Activated CD4-positive, alpha-beta T cell treated with anti-CD3 and anti-CD28 coated beads, Interleukin-2, amount 50 U/mL, for 48 hours (primary cell): ENCODE measurements around the gene DENND1B.
"Not testable (repeated sequence)": the region's sequence is repeated elsewhere in the genome, so short reads cannot be mapped to it uniquely, and the experiment has no call there.

Experiments used
- DNase-seq, 2 experiments: peaks; one replicate each; pipeline ENCODE4 v3.0.0-alpha.2; 2020

The DENND1B gene

DNA sequence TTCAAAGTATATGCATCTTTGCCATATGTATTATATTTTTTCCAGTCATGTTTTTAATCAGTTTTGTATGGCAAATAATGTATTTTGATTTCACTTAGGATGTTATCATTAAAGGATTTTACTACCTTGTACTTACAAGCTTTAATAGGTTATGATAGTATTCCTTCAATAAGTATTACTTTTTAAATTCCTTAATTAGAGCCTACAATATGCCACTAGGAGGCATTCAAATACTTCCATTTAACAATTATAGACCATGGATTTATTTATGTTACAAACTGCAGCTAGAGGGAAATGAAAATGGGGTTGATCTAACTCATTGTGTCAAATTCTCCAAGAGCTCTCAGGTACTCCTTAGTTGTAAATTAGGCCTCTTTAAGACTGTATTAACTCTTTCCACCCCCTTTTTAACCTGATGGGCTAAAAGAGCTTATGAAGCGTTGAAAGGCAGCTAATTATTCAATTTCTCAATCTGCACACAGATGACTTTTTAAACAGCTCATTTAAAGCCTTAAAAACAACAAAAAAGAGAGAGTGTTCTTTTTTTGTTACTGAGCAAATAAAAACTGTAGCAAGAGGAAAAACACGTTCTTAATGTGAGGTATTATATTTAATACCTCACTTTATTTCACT is 156.2 kb downstream of the DENND1B start:
- no peak for DNase-seq

DNA sequence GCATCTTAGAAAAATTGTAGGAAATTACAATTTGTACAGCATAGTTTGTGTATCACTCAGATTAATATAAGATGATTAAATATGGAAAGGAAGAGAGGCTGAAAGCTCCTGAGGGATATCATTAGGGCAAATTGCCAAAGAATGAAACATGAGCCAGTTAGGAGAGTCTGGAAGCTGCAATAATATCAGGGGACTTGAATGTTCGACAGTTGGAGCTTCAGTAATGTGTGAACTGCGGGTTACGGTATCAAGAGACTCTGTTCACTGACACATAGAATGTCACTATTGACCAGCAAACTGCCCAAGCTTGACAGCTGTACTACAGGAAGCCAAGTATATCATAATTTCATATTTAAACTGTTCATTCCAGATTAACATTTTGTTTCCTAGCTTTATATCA is 157.2 kb downstream of the DENND1B start:
- DNase-seq: no peak

DNA sequence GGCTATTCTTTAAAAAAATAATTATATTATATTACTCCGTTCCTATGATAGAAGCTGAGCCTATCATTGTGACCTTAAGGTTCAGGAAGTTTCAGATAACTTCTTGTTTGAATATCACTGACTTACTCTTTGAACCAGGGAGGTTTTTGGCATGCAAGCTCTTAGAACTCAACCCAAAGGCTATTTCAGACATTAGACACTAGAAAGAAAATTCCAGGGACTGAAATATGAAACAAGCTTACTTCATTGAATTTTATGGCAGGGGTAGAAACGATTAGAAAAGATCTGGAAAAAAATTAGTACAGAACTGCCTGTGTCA is 159.6 kb downstream of the DENND1B start:
- DNase-seq: no peak

DNA sequence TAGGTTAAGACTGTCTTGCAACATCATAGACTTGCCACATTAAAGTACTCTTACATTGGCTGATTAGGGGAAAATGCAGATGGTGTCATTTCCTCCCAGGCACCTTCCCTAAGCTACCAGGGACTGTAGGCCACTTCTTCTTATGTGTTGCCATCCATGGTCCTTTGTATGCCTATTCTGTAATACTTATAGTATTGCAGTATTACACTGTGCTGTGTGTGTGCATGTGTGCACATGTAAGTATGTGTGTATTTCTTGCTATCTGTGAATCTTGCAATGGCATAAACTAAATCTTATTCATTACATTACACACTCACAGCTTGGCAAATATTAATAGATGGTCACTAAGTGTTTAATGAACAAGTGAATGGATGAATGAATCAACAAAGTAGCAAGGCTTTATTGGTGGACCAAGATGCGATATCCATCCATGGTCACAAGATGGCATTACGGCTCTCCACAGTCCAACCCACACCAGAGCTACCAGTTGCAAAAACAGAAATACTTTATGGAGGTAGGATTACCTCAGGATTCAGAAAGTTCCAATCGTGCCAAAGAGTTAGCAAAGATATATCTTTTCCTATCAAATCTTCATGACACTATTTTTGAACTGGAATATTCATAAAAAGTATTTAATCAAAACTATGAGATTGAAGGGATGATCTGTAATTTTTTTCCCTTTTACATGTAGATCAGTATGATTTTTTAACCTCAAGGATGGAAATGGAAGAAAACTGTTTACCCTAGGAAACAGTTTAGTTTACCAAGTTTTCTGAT is 160.2 kb downstream of the DENND1B start:
- peak in 1 of 2 experiments; percentile 20 for DNase-seq

DNA sequence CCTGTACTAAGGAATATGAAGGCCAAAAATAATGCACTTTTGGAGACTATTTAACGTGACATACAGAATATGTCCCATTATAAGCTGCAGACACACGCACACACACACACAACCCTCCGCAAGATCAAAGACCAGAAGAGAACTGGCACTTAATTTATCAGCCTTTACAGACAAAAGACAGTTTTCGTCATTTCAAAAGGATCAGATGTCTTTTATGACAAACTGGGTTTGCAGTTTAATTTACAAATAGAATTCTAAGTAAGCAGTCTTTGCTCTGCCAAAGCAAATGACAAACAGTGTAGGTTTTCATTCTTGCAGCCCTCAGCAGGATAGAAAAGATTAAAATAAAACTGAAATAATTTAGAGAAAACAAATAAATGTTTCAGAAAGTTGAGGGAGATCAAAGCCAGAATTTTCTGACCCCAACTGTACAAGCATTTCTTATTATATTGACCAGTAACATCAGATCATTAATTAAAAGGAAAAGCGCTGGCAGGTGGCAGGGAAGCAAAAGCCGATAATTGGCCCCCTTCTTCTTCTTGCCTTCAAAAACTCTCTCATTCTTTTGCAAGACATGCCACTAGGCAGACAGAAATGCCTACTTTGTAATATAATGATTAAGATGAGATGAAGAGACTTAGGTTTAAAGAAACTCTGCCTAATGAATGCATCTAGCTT is 169.0 kb downstream of the DENND1B start:
- no peak for DNase-seq

DNA sequence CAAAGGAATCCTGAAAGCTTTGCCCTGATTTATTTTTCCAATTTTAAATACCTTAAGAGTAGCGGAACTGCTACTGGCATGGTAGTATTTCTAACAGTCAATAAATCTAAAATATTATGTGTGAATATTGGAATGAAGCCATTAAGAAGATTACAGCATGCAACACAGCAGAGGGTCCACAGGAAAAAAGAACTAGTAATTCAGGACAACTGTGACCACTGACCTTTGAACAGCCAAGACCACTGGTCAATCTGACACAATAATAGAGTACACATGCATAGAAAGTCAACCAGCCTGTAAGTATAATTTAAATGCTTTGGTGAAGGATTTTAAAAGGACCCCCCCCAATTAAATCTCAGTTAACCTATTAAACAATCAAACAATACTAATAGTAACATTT is 171.0 kb downstream of the DENND1B start:
- no peak for DNase-seq

DNA sequence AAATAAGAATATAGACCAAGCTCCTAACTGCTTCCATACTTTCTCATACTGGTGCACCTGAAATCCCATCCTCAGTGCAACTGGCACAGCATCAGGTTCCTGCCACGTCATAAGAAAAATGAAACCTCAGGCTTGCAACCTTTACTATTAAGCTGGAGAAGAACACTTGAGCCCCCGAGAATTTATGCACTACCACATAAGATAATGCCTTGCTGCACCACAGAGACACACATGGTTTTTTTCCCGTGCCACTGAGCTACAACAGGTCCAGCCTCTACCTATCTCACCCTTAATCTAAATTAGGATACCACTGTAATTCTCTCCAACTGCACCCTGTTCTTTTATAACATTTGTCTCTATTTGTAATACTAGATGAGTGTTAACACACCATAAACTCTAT is 174.5 kb downstream of the DENND1B start:
- DNase-seq: no peak

DNA sequence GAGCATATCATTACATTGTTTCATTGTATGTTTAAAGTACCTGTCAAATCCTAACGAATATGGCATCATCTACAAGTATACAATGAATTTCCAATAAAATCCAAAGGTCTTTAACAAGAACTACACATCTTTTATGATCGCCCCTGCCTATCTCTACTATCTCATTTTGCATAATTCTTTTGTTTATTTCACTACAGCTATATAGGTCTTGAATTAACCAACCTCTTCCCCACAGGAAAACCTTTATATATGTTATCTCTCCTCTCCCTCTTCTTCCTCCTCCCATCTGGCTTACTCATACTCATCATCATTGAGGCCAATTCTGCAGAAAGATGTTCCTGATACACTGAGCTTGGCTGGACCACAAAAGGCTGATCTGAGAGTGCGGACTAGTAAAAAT is 175.5 kb downstream of the DENND1B start:
- no peak for DNase-seq

DNA sequence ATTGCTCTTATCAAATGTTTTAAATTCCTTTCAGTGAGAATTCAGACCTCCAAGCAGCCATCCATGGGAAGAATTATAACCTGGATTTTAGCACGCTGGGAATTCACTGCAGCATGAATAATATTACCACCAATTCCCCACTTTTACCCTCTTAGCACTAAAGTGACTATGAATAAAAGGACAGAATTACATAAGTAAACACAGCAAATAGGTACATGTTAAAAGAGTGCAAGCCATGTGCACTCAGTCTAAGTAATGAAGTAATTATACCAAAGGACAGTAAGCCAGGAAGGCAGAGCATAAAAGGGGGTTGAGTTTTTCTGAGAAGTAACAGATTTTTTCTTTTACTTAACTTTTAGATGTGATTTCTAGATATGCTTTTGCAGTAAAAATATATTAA is 176.3 kb downstream of the DENND1B start:
- DNase-seq: no peak

DNA sequence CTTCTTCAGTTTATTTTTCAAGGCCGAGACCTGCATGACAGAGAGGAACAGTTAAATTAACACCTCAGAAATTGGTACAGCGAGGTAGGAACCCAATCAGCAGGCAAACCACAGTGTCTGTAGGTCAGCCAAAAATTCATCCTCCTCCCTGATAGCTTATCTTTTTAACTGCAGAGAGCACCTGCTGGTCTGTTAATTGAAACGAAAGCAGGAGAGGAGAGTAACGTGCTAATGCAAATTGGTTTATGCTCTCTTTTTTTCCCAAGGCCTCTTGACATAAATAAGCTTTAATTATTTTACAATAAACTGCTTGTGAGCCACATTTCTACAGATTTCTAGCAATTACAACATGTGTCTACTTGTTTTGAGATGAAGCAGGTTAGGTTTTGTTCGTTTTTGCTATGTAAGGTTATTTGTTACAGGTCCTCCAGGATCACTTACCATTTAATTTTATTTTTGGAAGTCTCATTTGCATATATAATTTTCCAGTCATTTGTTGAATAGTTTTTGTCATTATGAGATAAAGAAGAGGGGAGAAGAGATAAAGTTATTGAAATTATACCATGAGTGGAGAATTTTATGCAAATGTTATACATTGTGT is 179.9 kb downstream of the DENND1B start:
- DNase-seq: no peak

DNA sequence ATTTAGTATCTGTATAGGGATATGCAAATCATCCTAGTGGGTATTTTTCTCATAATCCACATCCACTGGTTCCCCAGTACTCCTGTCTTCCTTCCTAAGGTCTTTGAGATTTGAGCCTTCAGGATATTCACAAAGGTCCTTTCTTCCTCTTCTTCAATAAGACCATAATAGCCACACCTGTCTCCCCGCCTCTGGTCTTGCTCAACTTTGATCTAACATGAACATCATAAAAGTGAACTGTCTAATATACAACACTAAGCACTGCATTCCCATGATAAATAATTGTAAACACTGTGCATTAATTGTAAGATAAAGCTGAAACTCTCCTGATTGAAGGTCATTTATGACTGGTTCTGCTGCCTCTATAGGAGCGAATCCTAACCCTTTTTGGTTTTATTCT is 184.6 kb downstream of the DENND1B start:
- DNase-seq: no peak

DNA sequence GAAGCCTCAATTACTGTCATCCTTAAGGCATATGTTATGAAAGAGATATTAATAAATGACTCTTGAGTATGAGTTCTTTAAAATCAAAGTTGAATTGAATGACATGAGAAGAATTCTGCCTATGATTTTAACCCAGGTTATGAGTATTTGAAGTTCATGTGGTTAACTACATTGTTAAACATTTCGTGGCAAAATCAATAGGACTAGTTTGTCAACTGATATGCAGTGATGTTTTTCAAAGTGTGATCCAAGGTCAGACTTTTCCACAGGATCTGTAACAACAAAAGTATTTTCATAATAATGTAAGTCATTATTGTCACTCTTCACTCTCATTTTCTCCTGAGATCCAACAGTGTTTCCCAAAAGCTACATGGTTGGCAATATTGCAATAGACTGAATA is 189.5 kb downstream of the DENND1B start:
- DNase-seq: no peak

DNA sequence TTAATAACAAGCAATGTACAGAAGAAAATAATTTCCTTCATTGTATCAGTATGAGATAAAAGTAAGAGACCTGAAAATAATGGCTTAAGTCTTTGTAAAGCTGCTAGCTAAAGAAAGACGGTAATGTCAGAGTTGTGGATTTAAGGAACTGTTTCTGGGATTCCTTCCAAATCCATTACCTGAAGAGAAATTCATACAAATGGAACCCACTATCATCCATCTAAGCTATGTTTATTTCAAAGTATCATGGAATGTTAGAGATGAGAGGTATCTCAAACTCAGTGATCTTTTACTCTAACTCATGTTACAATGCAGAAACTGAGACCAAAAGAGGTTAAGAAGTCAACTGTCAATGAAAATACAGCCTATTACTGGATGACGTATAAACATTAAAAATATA is 197.7 kb downstream of the DENND1B start:
- DNase-seq: no peak

DNA sequence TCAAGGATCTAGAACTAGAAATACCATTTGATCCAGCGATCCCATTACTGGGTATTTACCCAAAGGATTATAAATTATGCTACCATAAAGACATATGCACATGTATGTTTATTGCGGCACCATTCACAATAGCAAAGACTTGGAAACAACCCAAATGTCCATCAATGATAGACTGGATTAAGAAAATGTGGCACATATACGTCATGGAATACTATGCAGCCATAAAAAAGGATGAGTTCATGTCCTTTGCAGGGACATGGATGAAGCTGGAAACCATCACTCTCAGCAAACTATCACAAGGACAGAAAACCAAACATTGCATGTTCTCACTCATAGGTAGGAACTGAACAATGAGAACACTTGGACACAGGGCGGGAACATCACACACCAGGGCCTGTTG is 199.7 kb downstream of the DENND1B start:
- not testable (repeated sequence) for DNase-seq

DNA sequence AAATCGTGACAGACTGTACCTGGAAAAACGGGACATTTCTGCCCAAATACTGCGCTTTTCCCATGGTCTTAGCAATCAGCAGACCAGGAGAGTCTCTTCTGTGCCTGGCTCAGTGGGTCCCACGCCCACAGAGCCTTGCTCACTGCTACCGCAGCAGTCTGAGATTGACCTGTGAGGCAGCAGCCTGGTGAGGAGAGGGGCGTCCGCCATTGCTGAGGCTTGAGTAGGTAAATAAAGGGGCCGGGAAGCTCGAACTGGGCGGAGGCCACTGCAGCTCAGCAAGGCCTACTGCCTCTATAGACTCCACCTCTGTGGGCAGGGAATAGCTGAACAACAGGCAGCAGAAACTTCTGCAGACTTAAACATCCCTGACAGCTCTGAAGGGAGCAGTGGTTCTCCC is 203.1 kb downstream of the DENND1B start:
- no peak for DNase-seq

DNA sequence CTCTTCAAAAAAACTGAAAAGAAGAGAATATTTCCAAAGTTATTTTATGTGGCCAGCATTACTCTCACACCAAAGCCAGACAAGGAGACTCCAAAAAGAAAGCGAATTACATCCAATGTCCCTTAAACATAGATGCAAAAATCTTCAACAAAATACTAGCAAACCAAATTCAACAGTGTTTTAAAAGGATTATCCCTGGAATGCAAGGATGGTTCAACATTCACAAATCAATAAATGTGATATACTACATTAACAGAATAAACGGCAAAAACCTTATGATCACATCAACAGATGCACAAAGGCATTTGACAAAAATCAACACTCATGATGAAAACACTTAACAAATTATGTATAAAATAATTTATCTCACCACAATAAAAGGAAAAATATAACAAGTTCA is 207.8 kb downstream of the DENND1B start:
- DNase-seq: no peak

DNA sequence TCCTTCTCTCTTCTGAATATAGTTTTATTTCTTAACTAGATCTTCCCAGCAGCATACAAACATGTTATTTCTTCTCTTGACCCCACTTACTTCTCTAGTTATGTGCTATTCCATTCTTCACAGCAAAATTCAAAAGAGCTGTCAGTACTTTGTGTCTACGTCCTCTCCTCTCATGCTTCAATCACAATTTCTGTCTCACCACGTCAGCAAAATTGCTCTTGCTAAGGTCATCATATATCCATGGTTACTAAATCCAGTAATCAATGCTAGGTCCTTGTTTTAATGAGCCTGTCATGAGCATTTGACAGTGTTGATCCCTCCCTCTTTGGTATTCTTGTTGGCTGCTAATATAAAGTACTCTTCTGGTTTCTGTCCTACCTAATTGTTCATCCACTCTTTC is 214.2 kb downstream of the DENND1B start:
- DNase-seq: no peak

DNA sequence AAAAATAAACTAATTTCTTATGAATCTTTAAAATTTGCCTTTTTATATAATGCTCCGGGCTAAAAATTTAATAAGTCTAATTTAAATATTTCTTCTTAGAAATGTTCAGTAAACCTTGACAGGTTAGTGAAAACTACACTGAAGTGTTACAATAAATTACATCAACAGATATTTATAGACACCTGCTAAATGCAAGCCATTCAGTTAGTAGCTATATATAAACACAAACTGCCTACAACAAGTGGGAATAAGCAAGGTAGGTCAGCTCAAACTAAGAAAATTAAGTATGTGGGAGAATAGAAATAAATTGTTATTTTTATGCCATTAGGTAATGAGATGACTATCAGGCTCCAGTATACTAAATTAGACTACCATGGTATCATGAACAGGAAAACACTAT is 215.6 kb downstream of the DENND1B start:
- no peak for DNase-seq

DNA sequence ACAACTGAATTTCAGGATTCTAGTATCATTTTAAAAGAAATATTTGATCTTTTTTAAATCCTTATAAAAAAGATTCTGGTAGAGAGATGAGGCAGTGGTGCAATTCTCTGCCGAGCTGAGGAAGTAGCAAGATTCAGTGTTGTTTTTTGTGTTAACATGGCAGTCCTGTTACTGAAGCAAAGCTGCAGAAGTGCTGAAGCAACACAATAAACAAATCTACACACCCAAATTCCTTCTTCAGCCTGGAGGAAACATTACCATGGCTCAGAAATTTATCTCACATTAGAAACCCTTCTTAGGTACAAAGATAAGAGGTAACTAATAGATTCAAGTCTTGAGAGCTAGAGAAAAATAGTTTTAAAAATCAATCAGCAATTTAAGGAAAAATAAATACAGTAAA is 216.0 kb downstream of the DENND1B start:
- no peak for DNase-seq

DNA sequence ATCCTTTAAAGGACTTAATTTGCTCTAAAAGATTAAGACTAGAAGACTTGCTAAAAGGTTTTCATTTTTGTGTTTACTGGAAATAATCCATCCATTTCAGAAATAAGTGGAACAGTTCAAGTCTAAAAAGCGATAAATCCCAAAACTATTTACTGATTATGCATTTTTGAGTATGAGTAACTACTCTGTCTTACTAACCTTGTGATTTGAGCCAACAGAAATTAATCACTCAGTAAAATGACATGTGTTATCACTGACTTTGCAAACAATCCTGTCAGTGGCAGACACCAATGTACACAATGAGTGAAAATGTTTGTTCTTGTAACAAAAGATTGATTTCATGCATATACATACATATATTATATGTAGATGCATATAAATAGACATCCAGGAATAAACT is 218.0 kb downstream of the DENND1B start:
- DNase-seq: no peak

DNA sequence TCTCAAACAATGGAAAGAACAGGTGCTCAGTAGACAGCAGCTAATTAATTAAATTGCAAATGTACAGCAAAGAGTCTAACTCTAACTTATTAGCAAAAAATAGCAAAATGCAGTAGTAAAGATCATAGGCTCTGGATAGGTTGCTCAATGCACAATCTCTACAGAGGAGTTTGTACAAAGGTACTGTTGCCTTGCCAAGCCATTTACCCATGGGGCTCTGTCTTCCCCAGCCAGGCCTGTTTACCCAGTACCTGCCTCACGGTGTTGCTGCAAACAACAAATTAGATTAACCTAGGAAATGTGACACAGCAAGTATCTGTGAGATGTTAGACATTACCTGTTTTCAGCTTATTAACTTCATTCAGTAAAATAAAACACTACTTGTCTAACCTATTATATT is 222.0 kb downstream of the DENND1B start:
- no peak for DNase-seq

DNA sequence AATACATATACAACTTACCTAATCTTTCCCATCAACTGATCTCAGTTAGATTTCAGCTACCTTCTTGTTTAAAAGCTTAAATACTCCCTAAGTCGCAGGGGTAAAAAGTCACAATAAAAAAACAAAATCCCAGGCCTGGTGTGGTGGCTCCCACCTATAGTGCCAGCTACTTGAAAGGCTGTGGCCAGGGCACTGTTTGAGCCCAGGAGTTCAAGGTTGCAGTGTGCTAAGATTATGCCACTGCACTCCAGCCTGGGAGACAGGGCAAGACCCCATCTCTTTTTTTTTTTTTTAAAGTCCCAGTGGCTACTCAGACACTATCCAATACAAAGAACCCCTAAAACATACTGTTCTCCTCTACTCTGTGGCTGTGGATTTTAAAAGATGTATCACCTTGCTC is 228.3 kb downstream of the DENND1B start:
- DNase-seq: no peak

DNA sequence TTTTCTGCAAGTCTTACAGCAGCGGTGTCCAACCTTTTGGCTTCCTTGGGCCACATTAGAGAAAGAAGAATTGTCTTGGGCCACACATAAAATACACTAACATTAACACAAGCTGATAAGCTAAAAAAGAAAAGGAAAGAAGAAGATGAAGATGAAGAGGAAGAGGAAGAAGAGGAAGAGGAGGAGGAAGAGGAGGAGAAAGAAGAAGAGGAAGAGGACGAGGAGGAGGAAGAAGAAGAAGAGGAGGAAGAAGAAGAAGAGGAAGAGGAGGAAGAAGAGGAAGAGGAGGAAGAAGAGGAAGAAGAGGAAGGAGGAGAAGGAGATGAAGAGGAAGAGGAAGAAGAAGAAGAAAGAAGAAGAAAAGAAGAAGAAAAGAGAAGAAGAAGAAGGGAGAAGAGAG is 230.7 kb downstream of the DENND1B start:
- no peak for DNase-seq

DNA sequence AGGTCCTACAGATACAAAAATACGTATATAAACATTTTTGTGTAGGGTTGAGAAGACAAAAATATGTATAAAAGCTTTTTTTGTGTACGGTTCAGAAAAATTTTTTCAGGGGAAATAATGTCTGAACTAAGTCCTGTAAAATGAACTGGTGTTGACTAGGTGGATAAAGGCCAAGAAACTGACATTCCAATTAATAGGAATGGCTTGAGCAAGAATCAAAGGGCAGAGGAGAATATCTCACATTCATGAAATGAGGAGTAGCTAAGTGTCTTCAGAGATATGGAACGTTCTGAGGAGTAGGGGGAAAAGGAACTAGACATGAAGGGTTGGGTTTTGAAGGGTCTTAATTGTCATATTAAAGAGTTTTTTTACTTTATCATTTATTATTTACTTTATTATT is 231.2 kb downstream of the DENND1B start:
- no peak for DNase-seq
